ENCODE data around the gene PPP1R9A. TPM values are rescaled to one million over a fixed set of nuclear protein-coding genes. Genes with fewer than 3 reads are reported as not detected.

PPP1R9A gene
- total RNA-seq, 4 donors from 2014 or later, result 15.7 to 37.6 (median 27.6) TPM

DNA sequence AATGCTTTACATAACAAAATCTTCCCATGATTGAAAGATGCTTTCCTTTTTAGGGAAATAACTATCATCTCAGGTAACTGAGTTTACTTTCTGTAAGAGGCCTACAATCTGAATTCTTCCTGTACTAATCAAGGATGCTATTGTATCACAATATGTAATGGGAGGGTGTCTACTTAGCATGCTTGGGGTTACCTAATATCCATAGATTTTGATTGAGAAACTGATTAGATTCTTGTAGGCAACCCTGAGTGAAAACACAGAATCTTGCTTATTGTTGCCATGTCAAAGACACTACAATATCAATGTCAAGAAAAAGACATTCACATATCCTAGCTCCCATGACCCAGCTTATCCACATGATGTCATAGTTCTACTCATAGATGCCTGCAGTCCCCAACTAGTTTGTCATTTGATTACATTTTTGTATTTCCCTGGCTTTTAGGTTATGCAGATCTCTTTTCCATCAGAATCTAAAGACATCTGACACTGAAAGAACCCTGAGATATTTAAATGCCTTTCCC lies 354.6 kb downstream of the PPP1R9A start:
- Histone ChIP-seq H3K27ac (no peak overlapping the region), H3K9me3 (no peaks in the 10 kb centered on the region), H3K36me3 (no peaks in the 10 kb centered on the region), H3K4me3 (no peak overlapping the region), H3K4me1 (no peaks in the 10 kb centered on the region), H3K27me3 (no peaks in the 10 kb centered on the region)
- DNase-seq (ENCODE audit: low spot score in 2 of 2), result no peak
- TF ChIP-seq POLR2A (IDR thresholded peaks at IDR 0.05) (no peak), EP300 (IDR thresholded peaks at IDR 0.05) (no peak)
- TF ChIP-seq, protein P1, sequence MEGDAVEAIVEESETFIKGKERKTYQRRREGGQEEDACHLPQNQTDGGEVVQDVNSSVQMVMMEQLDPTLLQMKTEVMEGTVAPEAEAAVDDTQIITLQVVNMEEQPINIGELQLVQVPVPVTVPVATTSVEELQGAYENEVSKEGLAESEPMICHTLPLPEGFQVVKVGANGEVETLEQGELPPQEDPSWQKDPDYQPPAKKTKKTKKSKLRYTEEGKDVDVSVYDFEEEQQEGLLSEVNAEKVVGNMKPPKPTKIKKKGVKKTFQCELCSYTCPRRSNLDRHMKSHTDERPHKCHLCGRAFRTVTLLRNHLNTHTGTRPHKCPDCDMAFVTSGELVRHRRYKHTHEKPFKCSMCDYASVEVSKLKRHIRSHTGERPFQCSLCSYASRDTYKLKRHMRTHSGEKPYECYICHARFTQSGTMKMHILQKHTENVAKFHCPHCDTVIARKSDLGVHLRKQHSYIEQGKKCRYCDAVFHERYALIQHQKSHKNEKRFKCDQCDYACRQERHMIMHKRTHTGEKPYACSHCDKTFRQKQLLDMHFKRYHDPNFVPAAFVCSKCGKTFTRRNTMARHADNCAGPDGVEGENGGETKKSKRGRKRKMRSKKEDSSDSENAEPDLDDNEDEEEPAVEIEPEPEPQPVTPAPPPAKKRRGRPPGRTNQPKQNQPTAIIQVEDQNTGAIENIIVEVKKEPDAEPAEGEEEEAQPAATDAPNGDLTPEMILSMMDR (IDR thresholded peaks at IDR 0.05), result no peak

DNA sequence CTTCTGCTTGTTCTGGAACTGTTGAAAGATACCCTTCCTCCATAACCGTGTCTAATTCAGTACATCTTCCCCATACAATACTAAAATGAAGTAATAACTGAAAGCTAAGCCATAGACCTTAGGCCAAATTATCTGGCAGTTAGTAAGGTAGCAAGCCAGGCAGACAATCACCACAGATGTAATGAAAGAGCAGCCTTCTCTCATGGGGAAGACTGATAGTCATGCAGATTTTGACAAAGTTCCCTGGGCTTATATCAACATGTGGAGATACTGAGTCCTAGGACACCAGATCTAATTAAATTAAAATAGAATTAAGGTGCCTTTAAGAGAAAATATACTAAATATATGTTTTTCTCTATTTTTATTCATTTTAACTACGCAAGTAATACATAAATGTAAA lies 355.5 kb downstream of the PPP1R9A start:
- TF ChIP-seq, protein P1 (IDR thresholded peaks at IDR 0.05), result no peak
- 96 to 100% methylated on average over 2 of the region's 2 CpGs for WGBS, 2 donors

DNA sequence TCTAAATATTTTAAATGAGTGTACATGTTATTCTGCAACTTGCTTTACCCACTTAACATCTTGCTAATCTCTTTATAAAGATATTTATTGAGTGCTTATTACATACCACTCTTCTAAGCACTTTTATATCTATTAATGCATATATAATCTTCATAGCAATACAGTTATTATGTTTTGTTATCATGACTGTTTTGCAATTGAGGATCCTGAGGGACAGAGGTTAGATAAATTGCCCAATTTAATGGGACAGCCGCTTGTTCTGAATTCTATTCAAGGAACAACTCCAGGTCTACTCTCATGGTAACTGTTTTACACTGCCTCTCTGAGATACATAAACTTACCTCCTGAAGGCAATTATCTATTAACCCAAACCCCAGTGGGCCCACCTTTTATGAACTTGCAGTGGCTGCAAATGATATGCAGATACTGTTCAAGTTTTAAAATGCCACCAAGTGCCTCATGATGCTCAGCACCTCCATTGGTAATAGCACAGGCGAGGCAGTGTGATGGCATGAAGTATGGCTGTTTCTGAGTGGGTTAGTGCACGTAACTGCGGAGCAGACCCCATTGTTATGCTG lies 356.5 kb downstream of the PPP1R9A start:
- Histone ChIP-seq H3K27ac (no peak overlapping the region), H3K4me1 (no peaks in the 10 kb centered on the region), H3K4me3 (no peak overlapping the region), H3K27me3 (no peaks in the 10 kb centered on the region), H3K36me3 (no peaks in the 10 kb centered on the region), H3K9me3 (no peaks in the 10 kb centered on the region)
- no peak for DNase-seq (ENCODE audit: low spot score in 2 of 2)
- TF ChIP-seq EP300 (IDR thresholded peaks at IDR 0.05), result no peak
- no peak for TF ChIP-seq POLR2A (IDR thresholded peaks at IDR 0.05)
- TF ChIP-seq, protein P1 (IDR thresholded peaks at IDR 0.05), result no peak
- 57 to 81% methylated on average over 4 of the region's 4 CpGs for WGBS, 2 donors

More for the DNA sequence above, 355.5 kb downstream of the PPP1R9A start:
- no peak overlapping the region for H3K27ac ChIP-seq
- no peaks in the 10 kb centered on the region for H3K9me3 ChIP-seq
- H3K4me3 ChIP-seq, result no peak overlapping the region
- no peaks in the 10 kb centered on the region for H3K4me1 ChIP-seq
- H3K36me3 ChIP-seq, result no peaks in the 10 kb centered on the region
- DNase-seq (ENCODE audit: low spot score in 2 of 2), result no peak
- no peaks in the 10 kb centered on the region for H3K27me3 ChIP-seq

DNA sequence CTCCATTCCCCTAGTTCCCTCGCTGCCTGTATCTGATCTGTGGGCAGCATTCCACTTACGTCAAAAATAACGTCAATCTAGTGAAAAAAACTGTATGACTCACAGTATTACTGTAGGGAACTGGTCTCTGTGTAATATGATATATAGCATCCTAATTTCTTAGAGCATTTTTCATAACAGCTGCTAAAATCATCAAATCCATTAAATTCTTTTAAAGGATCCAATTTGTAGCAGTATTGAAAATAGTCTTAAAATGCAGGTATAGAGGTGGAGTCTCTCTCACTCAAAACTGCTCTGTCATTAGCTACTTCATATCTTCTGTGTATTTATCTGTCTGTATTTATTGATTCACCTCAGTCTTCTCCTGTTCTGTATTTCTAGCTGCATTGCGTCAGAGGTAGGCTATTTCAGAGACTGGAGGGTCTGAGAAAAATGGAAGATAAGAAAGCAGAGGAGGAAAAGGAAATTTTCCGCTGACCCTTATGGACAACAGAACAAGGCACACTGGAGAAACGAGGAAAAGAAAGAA lies 357.0 kb downstream of the PPP1R9A start:
- WGBS, 2 donors, result 51 to 61% methylated on average over 6 of the region's 6 CpGs
- Histone ChIP-seq H3K4me1 (no peaks in the 10 kb centered on the region), H3K4me3 (no peak overlapping the region), H3K36me3 (peaks cover 0 to 5% (median 0%) of the 10 kb centered on the region in 3 donors), H3K27me3 (no peaks in the 10 kb centered on the region), H3K9me3 (no peaks in the 10 kb centered on the region), H3K27ac (no peak overlapping the region)
- TF ChIP-seq, protein P1 (IDR thresholded peaks at IDR 0.05), result no peak
- TF ChIP-seq POLR2A (IDR thresholded peaks at IDR 0.05), result no peak
- TF ChIP-seq EP300 (IDR thresholded peaks at IDR 0.05), result no peak
- no peak for DNase-seq (ENCODE audit: low spot score in 2 of 2)

DNA sequence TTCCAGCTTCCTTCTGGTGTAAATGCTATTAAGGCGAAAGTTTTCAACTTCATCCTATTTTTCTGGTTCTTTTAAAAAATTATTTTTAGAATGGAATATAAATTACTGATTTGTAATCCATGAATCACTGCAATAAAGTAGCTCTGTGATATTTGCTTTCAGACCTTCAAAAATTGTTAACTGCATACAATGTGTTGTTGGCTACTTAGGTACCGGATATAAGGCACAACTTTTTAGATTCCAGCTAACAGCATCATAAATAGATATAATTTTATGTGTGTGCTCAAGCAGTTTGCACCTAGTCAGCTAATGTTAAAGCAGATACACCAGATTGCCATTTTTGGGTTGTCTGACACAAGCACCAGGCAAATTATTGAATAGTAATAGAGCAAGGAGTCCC lies 358.2 kb downstream of the PPP1R9A start:
- DNase-seq (ENCODE audit: low spot score in 2 of 2), result no peak
- TF ChIP-seq, protein P1 (IDR thresholded peaks at IDR 0.05), result no peak
- TF ChIP-seq POLR2A (IDR thresholded peaks at IDR 0.05) (no peak), EP300 (IDR thresholded peaks at IDR 0.05) (no peak)
- Histone ChIP-seq H3K4me1 (no peaks in the 10 kb centered on the region), H3K9me3 (no peaks in the 10 kb centered on the region), H3K27ac (no peak overlapping the region), H3K27me3 (no peaks in the 10 kb centered on the region), H3K4me3 (no peak overlapping the region), H3K36me3 (peaks cover 0 to 5% (median 0%) of the 10 kb centered on the region in 3 donors)
- WGBS, 2 donors, result 95 to 96% methylated on average over 2 of the region's 2 CpGs

Measured in tibial nerve (tissue), 4 donors.